GM21381 (cell line): ENCODE data around the gene SPATA2L.

Experiments used
- ATAC-seq: cut with Tn5 transposase; IDR thresholded peaks from one replicate; pipeline ENCODE4 v1.9.1; 2021; ENCODE audit warnings: mild to moderate bottlenecking, moderate library complexity; ENCODE audit not compliant: unreplicated experiment

Gene SPATA2L

GRCh38 chr16:89701425-89702406, at the start of gene SPATA2L:
Gene SPATA2L (minus strand): TSS chr16:89701705. CDS start chr16:89701232, 473 bp downstream.
- ATAC-seq: peak; percentile 65

- no peak for ATAC-seq
Measured at GRCh38 chr16:89749637-89750036, 48.1 kb upstream of the SPATA2L start.

- no peak for ATAC-seq
Measured at GRCh38 chr16:89748921-89749320, 47.4 kb upstream of the SPATA2L start.

GRCh38 chr16:89748076-89748475, 46.6 kb upstream of the SPATA2L start:
- ATAC-seq: no peak

GRCh38 chr16:89746043-89746442, 44.5 kb upstream of the SPATA2L start:
- no peak for ATAC-seq

- no peak for ATAC-seq
Measured at GRCh38 chr16:89744813-89745212, 43.3 kb upstream of the SPATA2L start.

- no peak for ATAC-seq
Measured at GRCh38 chr16:89742948-89743347, 41.4 kb upstream of the SPATA2L start.

- no peak for ATAC-seq
Measured at GRCh38 chr16:89741342-89742014, 40.0 kb upstream of the SPATA2L start.

GRCh38 chr16:89739383-89739782, 37.9 kb upstream of the SPATA2L start:
- ATAC-seq: no peak

GRCh38 chr16:89738538-89739317, 37.2 kb upstream of the SPATA2L start:
- ATAC-seq: no peak

- ATAC-seq: no peak
Measured at GRCh38 chr16:89738072-89738377, 36.5 kb upstream of the SPATA2L start.

- no peak for ATAC-seq
Measured at GRCh38 chr16:89737341-89738071, 36.0 kb upstream of the SPATA2L start.

GRCh38 chr16:89736554-89736953, 35.0 kb upstream of the SPATA2L start:
- ATAC-seq: no peak

GRCh38 chr16:89733792-89734191, 32.3 kb upstream of the SPATA2L start:
- no peak for ATAC-seq

GRCh38 chr16:89733322-89733721, 31.8 kb upstream of the SPATA2L start:
- ATAC-seq: no peak

- no peak for ATAC-seq
Measured at GRCh38 chr16:89732918-89733242, 31.4 kb upstream of the SPATA2L start.

GRCh38 chr16:89732142-89732917, 30.8 kb upstream of the SPATA2L start:
- no peak for ATAC-seq

- no peak for ATAC-seq
Measured at GRCh38 chr16:89730610-89731234, 29.2 kb upstream of the SPATA2L start.

- ATAC-seq: no peak
Measured at GRCh38 chr16:89729863-89730593, 28.5 kb upstream of the SPATA2L start.
